ENCODE data around the gene ANKRD18A.

Gene ANKRD18A

DNA sequence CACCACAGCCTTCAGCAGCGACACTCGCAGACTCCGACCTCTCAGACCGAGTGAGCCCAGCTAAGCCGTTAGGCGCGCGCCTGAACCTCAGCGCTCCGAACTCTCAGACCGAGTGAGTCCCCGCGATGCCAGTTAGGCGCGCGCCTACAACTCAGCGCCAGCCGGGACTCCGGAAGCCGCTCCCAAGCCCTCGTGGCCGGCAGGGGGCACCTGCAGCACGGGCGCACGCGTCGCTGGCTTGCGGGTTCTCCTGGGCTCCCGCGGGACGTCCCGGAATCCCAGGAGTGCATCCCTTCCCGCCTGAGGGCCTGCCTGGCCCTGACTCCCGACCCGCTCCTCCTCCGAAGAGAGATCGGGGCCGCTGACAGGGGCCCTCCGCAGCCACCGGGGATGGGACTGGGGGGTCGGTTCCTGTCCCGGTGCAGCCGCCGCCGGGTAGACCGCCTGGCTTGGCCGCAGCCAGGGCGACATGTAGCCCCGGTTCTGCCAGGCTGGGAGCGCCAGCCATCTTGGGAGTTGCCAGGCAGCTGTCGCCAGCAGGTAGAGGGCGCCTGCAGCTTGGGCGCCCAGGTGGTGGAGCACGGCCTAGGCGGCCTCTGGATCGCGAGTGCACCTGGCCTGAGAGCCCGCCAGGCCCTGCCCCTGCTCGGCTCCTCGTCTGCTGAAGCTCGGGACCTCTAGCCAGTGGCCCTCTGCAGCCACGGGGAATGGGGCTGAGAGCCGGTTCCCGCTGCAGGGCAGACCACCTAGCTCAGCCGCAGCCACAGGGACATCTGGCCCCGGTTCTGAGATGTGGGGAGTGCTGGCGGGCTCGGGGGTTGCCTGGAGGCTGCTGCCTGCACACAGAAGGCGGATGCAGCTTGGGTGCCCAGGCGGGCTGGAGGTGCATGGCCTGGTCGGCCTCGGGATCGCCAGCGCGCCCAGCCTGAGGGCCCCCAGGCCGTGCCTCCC, at the start of gene ANKRD18A:
Gene ANKRD18A (minus strand): TSS at position 114 of the 951 bp plus-strand sequence. CDS start 311 bp downstream, outside the sequence.
- peak; percentile 77 for DNase-seq (ENCODE audit: low spot score)

DNA sequence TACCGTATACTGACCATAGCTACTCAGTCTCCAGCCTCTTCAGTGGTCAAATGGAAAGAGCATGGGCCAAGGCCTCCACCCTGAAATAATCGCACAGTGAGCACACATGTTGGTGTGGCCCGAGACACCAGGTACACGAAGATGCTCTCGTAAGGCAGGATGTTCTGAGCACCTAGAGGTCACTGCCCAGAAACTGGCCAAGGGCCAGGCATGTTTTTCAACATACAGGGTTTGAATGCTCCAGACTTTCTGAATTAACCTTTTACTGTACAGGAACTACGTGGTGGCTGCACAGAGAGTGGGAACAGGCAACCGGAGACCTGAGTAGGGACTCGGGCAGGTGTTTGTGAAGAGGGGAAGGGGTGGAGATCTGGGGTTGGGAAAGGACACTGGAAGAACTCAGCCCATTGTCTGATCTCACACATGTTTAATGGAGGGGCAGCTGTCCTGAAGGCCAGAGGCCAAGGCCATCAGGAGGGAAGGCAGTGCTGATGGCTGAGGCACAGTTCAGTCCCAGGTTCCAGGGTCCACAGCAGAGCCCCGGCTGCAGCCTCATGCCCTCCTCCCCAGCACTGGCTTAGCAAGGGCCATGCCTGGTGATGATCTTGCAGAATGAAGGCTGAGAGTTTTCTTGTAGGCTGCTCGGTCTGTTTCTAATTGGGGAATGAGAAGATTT, 48.5 kb upstream of the ANKRD18A start:
- no peak for DNase-seq (ENCODE audit: low spot score)

DNA sequence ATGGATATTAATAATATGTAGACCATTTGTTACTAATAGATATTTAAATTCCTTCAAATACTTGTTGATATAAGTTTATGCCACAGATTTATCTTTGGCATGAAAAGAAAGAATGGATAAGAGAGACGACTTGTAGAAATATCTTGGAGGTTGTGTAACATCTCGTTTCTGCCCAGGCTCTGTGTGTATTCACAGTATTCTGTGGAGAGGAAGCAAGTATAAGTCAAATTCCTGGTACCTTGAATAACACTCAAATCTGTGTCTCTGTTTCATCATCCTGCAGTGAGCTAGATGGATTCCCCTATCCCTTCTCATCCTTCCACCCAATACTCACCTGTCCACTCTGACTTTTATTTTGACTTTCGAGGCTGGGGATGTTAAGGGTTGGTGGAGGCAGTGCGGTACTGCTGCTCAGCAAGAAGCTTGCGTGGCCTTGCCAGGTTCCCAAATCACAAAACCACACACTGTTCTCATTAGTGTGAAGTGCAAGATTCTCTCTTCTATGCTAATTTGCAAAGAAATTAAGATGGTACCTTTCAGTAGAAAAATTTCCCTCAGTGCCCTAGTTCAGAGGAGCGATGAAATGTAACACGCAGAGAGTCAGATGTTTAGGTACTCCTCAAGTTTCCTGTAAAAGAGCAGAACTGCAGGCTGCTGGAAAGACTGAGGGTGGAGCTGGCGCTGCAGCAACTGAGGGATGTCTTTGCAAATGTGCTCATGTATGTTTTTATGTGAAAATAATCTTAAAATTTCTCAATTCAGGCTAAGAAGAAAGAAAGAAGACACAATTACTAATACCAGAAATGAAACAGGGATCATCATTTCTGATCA, 42.6 kb upstream of the ANKRD18A start:
- DNase-seq (ENCODE audit: low spot score): peak; percentile 84

DNA sequence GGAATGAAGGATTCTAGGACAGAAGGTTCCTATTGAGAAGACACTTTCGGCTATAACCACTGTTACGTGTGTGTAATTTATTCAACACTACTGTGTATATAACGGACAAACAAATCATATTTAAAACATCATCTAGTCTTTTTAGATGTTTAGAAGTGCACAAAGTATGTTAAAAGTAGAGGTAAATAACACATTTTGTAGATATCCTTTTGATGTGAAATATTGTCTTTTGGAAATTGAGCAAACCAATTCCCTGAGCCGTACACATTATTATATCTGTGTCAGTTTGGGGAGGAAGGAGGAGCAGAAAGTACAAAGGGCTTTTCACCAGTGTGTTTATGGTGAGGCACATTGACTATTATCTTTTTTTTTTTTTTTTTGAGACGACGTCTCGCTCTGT, 39.1 kb upstream of the ANKRD18A start:
- peak; percentile 43 for DNase-seq (ENCODE audit: low spot score)

DNA sequence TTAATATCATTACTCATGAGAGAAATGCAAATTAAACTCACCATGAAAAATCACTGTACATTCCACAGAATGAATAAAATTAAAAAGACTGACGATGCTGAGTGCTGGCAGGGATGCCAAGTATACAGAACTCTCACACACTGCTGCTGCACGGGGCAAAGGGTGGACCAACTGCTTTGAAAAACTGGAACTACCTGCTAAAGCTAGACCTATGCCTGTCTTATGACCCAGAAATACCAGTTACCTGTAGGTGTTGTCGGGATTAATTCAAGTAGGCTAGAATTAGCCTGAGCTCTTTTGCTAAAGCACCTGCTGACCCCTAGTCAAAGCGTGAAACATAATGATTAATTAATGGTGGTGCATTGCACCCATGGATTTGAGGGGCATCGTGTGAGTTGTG, 36.5 kb upstream of the ANKRD18A start:
- no peak for DNase-seq (ENCODE audit: low spot score)

DNA sequence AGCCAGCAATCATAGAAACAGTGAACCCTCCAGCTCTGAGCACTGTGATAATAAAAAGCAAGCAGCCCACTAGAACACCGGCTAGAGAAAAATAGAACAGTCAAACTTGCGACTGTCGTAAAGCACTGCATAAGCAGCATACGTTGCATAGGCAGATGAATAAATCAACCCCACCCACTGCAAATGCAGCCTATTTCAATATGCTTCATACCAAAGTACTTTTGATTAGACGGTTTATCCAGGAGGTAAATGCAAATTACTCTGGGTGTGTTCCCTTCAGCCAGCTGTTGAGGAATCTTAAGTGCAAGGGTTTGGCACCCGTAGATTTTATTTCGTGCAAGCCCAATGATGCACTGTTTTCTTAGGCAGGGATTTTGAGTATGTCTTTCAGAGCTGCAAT, 32.1 kb upstream of the ANKRD18A start:
- no peak for DNase-seq (ENCODE audit: low spot score)

DNA sequence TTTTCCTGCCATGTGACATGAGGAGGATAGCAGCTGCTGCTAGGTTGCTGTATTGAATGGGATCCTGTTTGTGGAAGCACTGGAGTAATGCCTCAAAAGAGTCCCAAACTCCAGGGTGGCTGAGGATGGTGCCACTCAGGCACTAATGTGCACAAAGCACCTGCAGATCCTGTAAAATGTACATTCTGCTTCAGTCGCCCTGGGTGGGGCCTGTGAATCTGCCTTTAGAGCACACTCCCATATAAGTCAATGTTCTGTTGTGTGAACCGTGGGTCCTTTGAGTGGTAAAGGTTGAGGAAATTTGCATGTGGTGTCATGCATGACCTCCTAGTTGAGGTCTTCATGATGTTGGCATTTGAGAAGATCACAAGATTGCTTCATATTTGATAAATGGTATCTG, 31.6 kb upstream of the ANKRD18A start:
- DNase-seq (ENCODE audit: low spot score): no peak

DNA sequence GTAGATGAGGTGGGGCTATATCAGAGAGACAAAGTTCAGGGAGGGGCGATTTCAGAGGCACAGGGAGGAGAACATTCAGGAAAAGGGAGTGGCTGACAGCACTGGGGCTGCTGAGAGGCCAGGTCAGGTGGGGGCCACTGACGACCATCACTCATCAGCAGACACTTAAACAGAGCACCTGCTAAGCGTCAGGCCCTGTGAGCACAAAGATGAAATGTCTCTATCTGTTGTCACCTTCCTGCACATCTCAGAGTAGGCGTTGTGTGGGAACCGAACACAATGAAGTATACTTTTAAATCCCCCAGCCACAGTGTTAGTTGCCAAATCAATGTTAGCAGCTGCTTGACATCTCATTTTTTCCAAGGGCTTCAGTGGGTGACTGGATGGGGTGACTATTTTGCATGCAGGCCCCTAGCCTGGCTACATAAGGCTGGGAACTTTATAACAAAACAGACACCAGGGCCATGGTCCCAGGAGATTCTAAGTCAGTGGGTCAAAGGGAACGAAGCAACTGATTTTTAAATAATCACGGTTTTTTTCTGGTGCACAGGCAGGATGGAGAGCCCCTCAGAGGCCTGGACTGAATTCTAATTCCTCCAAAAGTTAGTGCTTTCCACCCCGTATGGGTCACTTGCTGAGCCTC, 31.1 kb upstream of the ANKRD18A start:
- no peak for DNase-seq (ENCODE audit: low spot score)

DNA sequence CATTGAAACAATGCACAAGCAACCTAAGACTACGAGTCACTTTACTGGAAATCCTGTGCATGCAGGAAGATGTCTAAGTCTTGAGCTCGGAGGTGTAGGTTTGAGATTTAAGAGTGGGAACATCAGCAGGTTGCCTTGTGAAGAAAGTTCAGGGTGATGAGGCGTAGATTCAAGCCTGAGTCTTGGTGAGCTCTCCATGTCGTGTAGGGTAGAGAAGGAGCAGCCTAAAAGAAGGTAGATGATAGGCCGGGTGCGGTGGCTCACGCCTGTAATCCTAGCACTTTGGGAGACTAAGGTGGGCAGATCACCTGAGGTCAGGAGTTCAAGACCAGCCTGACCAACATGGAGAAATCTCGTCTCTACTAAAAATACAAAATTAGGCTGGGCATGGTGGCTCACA, 30.2 kb upstream of the ANKRD18A start:
- DNase-seq (ENCODE audit: low spot score): no peak

DNA sequence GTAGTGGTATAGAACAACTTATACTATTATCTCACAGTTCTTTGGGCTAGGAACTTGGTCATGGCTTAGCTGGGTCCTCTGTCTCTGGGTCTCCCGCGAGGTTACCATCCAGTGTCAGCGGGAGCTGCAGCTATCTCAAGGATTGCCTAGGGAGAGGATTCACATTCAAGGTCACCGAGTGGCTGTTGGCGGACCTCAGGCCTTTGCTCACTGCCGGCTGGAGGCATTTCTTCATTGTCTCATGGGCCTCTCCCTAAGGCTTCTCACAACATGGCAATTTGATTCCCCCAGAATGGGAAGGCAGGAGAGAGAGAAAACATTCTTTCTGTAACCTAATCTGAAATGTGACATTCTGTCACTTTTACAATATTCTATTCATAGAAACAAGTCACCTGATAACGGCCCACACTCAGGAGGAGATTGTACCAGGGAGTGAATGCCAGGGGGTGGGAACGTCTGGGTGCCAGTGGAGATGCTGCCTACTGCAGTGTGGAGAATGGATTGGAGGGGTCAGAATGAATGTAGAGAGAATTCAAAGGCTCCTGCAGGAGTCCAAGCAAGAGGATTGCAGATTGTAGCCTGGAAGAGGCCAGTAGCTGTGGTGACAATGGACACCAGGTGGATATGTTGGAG, 29.5 kb upstream of the ANKRD18A start:
- DNase-seq (ENCODE audit: low spot score): no peak

DNA sequence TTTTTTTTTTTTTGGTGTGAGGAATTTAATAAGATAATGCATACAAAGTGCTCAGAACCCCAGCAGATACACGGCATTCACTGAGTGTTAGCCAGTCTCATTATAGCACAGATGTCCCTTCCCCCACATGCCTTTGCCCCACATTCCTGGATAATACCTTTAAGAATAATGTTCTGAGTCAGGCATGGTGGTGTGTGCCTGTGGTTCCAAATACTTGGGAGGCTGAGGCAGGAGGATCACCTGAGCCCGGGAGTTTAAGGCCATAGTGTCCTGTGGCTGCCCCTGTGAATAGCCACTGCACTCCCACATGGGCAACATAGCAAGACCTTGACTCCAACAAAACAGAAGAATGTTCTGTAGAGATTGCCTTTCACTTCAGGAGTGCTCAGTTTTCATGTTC, 24.2 kb upstream of the ANKRD18A start:
- no peak for DNase-seq (ENCODE audit: low spot score)

DNA sequence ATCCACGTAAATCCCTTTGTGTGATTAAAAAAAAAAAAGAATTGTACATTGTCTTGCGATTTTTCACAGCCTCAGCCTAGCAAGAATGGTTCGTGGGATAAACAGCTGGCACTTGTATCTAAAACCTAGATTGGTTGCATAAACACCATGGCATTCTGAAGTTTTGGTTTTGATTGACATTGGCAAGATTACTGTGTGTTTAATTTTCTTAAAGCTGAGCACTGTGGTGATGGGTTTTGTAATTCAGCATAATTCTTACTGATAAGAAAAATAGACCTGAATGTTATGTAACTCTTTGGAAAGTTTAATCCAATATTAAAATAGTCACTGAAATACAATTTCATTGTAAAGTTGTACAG, 23.4 kb upstream of the ANKRD18A start:
- no peak for DNase-seq (ENCODE audit: low spot score)

DNA sequence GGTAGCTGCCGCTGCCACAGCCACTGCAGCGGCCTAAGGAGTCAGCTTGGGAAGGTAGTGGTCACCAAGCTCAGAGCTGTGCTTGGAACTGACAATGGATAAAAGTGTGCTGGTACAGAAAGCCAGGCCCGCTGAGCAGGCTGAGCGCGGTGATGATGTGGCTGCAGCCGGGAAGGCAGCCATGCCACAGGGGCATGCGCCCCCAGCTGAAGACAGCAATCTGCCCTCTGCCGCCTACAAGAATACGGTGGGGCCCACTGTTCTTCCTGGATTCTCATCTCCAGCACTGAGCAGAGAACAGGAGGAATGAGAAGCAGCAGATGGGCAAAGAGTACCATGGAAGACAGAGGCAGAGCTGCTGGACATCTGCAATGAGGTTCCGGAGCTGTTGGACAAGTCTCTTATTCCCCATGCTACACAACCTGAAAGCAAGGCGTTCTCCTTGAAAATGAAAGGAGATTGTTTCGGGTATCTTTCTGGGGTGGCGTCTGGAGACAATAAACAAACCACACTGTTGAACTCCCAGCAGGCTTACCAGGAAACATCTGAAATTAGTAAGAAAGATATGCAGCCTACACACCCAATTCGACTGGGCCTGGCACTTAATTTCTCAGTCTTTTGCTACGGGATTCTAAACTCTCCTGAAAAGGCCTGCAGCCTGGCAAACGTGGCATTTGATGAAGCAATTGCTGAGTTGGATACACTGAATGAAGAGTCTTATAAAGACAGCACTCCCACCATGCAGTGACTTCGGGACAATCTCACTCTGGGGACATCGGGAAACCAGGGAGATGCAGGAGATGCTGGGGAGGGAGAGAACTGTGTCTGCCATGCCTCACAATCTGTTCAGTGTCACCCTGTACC, 22.8 kb upstream of the ANKRD18A start:
- peak; percentile 53 for DNase-seq (ENCODE audit: low spot score)

DNA sequence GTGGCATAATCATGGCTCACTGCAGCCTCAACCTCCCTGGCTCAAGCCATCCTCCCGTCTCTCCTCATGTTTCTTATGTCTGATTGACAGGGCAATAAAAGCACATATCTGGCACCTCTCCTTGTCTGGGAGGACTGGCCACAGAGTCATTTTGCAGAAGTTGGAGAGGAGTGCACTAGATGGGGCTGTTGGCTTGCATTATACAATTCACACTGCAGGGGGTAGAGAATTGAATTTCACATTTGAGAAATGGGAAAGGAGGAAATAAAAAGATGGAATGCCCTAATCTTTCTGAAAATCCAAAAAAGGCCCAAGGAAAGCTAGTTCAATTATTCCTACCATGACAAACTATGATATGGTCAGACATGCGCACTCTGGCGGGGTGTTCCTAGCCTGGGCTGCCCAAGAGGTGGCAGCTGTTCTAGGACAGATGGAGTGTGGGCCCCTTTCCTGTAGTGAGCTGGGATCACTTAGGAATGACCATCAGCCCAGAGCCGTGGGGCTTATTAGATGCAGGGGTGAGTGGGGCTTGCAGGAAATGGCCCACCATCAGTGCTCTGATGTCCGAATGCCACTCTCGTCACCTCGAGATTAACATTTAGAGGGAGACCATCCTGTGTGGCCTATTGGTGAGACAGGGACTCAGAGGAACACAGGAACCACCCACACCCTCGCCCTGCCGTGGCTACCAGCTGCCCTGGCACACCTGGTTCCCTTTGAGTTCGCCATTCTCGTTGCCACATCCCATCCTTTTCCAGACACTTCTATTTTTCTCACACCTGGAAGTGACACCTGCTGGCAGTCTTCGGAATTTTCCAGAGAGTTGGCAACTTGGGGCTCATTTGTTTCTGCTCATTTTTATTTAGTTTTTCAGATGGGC, 21.8 kb upstream of the ANKRD18A start:
- peak; percentile 87 for DNase-seq (ENCODE audit: low spot score)

DNA sequence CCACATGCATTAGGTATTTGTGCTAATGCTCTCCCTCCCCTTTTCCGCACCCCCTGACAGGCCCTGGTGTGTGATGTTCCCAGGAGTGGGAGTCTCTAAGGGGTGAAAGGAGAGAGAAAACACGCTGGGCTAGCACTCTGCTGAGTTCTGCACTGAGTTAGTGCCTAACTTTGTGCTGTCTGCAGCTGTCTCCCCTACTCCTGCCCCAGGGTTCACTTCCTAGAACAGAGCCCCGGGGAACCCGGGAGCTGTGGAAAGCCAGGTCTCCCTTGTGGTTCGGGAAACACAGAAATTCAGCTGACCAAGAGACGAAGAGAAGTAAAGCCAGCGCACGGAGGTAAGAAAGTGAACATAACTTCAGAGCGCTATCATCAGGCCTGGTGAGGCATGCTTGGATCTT, 20.7 kb upstream of the ANKRD18A start:
- no peak for DNase-seq (ENCODE audit: low spot score)

DNA sequence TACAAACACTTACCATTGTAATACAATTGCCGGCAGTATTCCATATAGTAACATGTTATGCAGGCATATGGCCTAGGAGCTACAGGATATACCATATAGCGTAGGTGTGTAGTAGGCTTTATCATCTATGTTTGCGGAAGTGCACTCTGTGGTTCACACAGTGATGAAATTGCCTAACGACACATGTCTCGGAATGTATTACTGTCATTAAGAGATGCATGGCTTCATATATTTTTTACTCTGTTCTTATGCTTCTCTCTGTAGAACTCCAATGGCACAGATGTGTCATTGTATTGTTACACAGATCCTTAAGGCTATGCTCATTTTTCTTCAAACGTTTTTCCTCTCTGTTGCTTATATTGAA, 19.2 kb upstream of the ANKRD18A start:
- no peak for DNase-seq (ENCODE audit: low spot score)

DNA sequence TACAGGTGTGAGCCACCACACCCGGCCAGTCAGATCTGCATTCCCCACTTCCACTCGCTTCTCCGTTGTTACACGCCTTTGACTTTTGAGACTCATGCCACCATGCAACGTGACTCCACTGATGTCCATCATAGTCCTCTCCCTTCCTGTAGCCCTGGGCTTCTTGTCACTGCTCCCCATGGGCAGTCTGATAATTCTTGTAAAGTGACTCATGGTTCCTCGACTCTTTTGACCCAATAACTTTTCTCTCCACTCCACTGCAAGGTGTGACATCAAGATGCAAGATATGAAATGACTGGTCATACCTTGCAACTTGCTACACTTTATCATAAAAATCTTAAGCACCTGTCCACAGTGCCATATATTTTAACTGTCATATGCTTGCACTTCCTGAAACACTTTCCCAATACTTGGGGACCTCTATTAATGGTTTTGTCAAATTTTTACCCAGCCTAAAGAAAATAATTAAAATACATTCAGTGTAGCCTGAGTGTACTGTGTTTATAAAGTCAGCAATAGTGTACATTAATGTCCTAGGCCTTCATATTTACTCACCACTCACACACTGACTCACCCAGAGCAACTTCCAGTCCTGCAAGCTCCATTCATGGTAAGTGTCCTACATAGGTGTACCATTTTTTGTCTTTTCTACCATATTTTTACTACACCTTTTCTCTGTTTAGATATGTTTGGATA, 18.6 kb upstream of the ANKRD18A start:
- DNase-seq (ENCODE audit: low spot score): no peak

DNA sequence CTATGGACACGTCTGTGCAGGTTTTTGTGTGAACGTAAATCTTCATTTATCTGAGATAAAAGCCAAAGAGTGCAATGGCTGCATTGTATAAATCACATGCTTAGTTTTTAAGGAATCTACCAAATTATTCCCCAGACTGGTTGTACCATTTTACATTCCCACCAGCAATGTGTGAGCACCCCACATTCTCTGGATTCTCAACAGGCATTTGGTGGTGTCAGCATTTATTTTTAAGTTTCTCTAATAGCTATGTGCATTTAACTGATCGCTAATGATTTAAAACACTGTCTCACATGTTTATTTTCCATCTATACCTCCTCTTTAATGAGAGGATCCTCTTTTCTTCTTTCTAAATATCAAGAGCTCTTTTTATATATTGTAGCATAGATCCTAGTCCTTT, 13.9 kb upstream of the ANKRD18A start:
- DNase-seq (ENCODE audit: low spot score): no peak

DNA sequence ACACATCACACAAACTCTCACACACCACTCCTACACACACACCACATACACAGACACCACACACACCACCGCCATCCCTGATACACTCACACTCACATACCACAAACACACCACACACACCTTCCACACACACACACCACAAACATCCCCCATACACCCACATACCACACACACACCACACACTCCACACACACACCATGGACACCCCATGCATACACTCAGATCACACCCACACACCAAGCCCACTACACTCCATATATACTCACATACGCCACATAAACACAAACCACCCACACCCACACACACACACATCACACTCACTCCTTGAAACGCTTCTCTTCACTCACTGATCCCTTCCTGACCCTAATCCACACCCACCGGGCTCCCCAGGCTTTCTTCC, 9.1 kb upstream of the ANKRD18A start:
- DNase-seq (ENCODE audit: low spot score): no peak

Data from Ammon's horn (tissue), 1 donor.